GM12878 (cell line): Measurements from ENCODE around the gene IRF6. TPM values are rescaled to one million over a fixed set of nuclear protein-coding genes. Genes with fewer than 3 reads are reported as not detected.

Source experiments
- ATAC-seq: fragments of 200-7000 bp; cut with Tn5 transposase; 3 replicates; pipeline ENCODE4 v1.9.1; 2020; ENCODE audit warnings: mild to moderate bottlenecking, moderate library complexity
- BruUV-seq: library from RNA; stranded (reverse); fragments of 400-500 nt; replicated peaks from 2 replicates; lab custom pipeline; 2021; lab: Mats Ljungman, UMichigan
- CTCF ChIA-PET: fragments of 300-600 bp; sonication (Branson Sonifier 250); formaldehyde crosslinking; extraction: SDS; loops from one replicate; lab custom pipeline; 2021; ENCODE audit warnings: inconsistent platforms; lab: Yijun Ruan, JAX
- POLR2A ChIA-PET: fragments of 350-600 bp; formaldehyde crosslinking; extraction: SDS; loops from one replicate; lab custom pipeline; 2021; ENCODE audit warnings: inconsistent platforms; lab: Charles Lee
- RAD21 ChIA-PET: fragments of 300-600 bp; sonication (Branson Sonifier 250); formaldehyde crosslinking; loops from one replicate; lab custom pipeline; 2023; ENCODE audit warnings: antibody characterized with exemption; ENCODE audit not compliant: unreplicated experiment; lab: Charles Lee
- SMC1A ChIA-PET: fragments of 300-600 bp; sonication (Branson Sonifier 250); formaldehyde crosslinking; loops from one replicate; lab custom pipeline; 2023; ENCODE audit not compliant: unreplicated experiment, uncharacterized antibody; lab: Charles Lee
- DNase-seq: peaks from one replicate; pipeline ENCODE4 v3.0.0-alpha.2; 2011; ENCODE audit warnings: low read depth, low spot score
- FAIRE-seq: peaks from 3 replicates; lab custom pipeline; 2011; peaks lifted over from hg19 to GRCh38; lab: Jason Lieb, UNC
- H2AFZ ChIP-seq: 2 replicates; pipeline ENCODE4 v1.6.0; 2011; ENCODE audit warnings: low read depth, low read length, control low read depth; ENCODE audit not compliant: control insufficient read depth
- H3K27ac ChIP-seq: 2 replicates; pipeline ENCODE4 v1.5.1; 2011; ENCODE audit warnings: control low read depth; ENCODE audit not compliant: control insufficient read depth, insufficient read depth
- H3K27me3 ChIP-seq, 2 experiments: replicated peaks in 1 of 2; 2 replicates each; pipeline versions ENCODE4 v1.6.0 to v1.6.1; 2011; ENCODE audit warnings: low read length in 1 of 2; ENCODE audit not compliant: control insufficient read depth in 2 of 2, insufficient read depth in 2 of 2
- H3K36me3 ChIP-seq, 2 experiments: 2 replicates each; pipeline ENCODE4 v1.5.1; 2011; ENCODE audit warnings: low read length in 1 of 2; ENCODE audit not compliant: control insufficient read depth in 2 of 2, insufficient read depth in 2 of 2
- H3K4me1 ChIP-seq: 2 replicates; pipeline ENCODE4 v1.6.1; 2011; ENCODE audit warnings: mild to moderate bottlenecking, low read length, moderate library complexity, mixed read lengths; ENCODE audit not compliant: control insufficient read depth, insufficient read depth
- H3K4me2 ChIP-seq: 2 replicates; pipeline ENCODE4 v1.6.0; 2011; ENCODE audit warnings: control low read depth; ENCODE audit not compliant: control insufficient read depth, insufficient read depth
- H3K4me3 ChIP-seq: fragments of 200-600 bp; sonication (generic); 2 replicates; pipeline ENCODE4 v1.5.1; 2016
- H3K79me2 ChIP-seq: 2 replicates; pipeline ENCODE4 v1.6.0; 2011; ENCODE audit warnings: low read length; ENCODE audit not compliant: control insufficient read depth, insufficient read depth
- H3K9ac ChIP-seq: 2 replicates; pipeline ENCODE4 v1.8.0; 2011; ENCODE audit warnings: low read length, control low read depth, mixed read lengths; ENCODE audit not compliant: control insufficient read depth, insufficient read depth
- H3K9me3 ChIP-seq: replicated peaks from 3 replicates; pipeline ENCODE4 v1.5.1; 2011; ENCODE audit warnings: mild to moderate bottlenecking, low read length; ENCODE audit not compliant: control insufficient read depth, insufficient read depth
- H4K20me1 ChIP-seq: 2 replicates; pipeline ENCODE4 v1.6.0; 2011; ENCODE audit not compliant: control insufficient read depth, insufficient read depth
- CEBPB ChIP-seq, 2 experiments: fragments of 150-350 bp in 1 of 2; IDR thresholded peaks; 2 replicates each; pipeline ENCODE4 v1.6.1; 2012 to 2014; ENCODE audit warnings: low read depth in 2 of 2, low read length in 2 of 2, borderline replicate concordance in 1 of 2, inconsistent platforms in 1 of 2
- IKZF1 ChIP-seq: fragments of 450-650 bp; conservative IDR thresholded peaks from 2 replicates; pipeline ENCODE4 v1.6.1; 2017; ENCODE audit warnings: antibody characterized with exemption, mild to moderate bottlenecking
- MEF2B ChIP-seq: fragments of 450-650 bp; IDR thresholded peaks from 2 replicates; pipeline ENCODE4 v1.6.1; 2018; ENCODE audit warnings: mild to moderate bottlenecking, moderate library complexity; ENCODE audit not compliant: partially characterized antibody, poor library complexity, severe bottlenecking
- MLLT1 ChIP-seq: fragments of 450-650 bp; IDR thresholded peaks from 2 replicates; pipeline ENCODE4 v1.6.1; 2016; ENCODE audit warnings: mild to moderate bottlenecking
- RAD51 ChIP-seq: fragments of 450-650 bp; IDR thresholded peaks from 2 replicates; pipeline ENCODE4 v1.6.1; 2016; ENCODE audit warnings: moderate library complexity, mild to moderate bottlenecking, inconsistent platforms
- RCOR1 ChIP-seq: conservative IDR thresholded peaks from 2 replicates; pipeline ENCODE4 v1.6.1; 2012; ENCODE audit warnings: low read depth, low read length, improper control_type of control experiment
- RUNX3 ChIP-seq: IDR thresholded peaks from 2 replicates; pipeline ENCODE4 v1.6.1; 2012; ENCODE audit warnings: low read length, inconsistent platforms
- SMAD5 ChIP-seq: IDR thresholded peaks from 2 replicates; pipeline ENCODE4 v1.6.1; 2016; ENCODE audit warnings: antibody characterized with exemption, low read depth
- SMARCA5 ChIP-seq: fragments of 450-650 bp; IDR thresholded peaks from 2 replicates; pipeline ENCODE4 v1.6.1; 2017; ENCODE audit warnings: mild to moderate bottlenecking
- SREBF1 ChIP-seq: IDR thresholded peaks from 2 replicates; pipeline ENCODE4 v1.6.1; 2012; ENCODE audit warnings: mild to moderate bottlenecking, low read length
- TCF3 ChIP-seq: IDR thresholded peaks from 2 replicates; pipeline ENCODE4 v1.6.1; 2012; ENCODE audit warnings: low read depth, mild to moderate bottlenecking, low read length, borderline replicate concordance; ENCODE audit not compliant: insufficient read depth
- USF1 ChIP-seq: IDR thresholded peaks from 2 replicates; pipeline ENCODE4 v1.6.1; 2011; ENCODE audit warnings: borderline replicate concordance, low read depth, mild to moderate bottlenecking, moderate library complexity, mixed read lengths, low read length; ENCODE audit not compliant: insufficient read depth; ENCODE audit errors: extremely low read length
- WGBS: methylation state at CpG from one replicate; pipeline ENCODE4 v1.1.6; 2016; ENCODE audit warnings: low lambda C conversion rate; ENCODE audit not compliant: insufficient replicate concordance, insufficient coverage; ENCODE audit errors: missing lambda C conversion rate; 5-methylcytosine and 5-hydroxymethylcytosine counted together
- in situ Hi-C: fragments of 300-500 bp; cut with MboI; formaldehyde crosslinking; loops from 9 replicates; pipeline ENCODE4 v1.14.3; 2018; ENCODE audit warnings: mixed read lengths
- intact Hi-C: fragments of 100-400 bp; cut with micrococcal nuclease; formaldehyde crosslinking; loops from one replicate; pipeline ENCODE4 v1.14.2; 2022; ENCODE audit not compliant: unreplicated experiment
- polyA plus RNA-seq, 11 experiments: library from polyadenylated mRNA; depleted of rRNA in 4 of 11; unstranded in 6 of 11; stranded (reverse) in 5 of 11; fragments of >200 nt; fragmentation: Nextera tagmentation in 4 of 11; fragmentation: Illumina TruSeq in 1 of 11; extraction: Ambion mirVana in 4 of 11; extraction: Trizol in 1 of 11; gene quantifications; 1 replicate in 1 of 11; 2 replicates in 10 of 11; pipeline versions ENCODE4 v1.2.1 to v1.2.3, GENCODE V29; 2011 to 2016; ENCODE audit warnings: inconsistent platforms in 2 of 11, missing spikeins in 2 of 11, low read depth in 1 of 11
- total RNA-seq, 4 experiments: library from RNA; depleted of rRNA in 3 of 4; stranded (reverse); fragments of >200 nt in 3 of 4; fragmentation: Illumina TruSeq in 1 of 4; extraction: Trizol in 1 of 4; gene quantifications; 2 replicates each; pipeline versions ENCODE4 v1.2.1 to v1.2.3, GENCODE V29; 2013 to 2021

The IRF6 gene
- total and polyA plus RNA-seq, 10 of the 15 experiments (the other 5 are each of a cell fraction or from before 2014, with no cell fraction given): 0.04 to 0.50 (median 0.09) TPM; not detected in 1

DNA sequence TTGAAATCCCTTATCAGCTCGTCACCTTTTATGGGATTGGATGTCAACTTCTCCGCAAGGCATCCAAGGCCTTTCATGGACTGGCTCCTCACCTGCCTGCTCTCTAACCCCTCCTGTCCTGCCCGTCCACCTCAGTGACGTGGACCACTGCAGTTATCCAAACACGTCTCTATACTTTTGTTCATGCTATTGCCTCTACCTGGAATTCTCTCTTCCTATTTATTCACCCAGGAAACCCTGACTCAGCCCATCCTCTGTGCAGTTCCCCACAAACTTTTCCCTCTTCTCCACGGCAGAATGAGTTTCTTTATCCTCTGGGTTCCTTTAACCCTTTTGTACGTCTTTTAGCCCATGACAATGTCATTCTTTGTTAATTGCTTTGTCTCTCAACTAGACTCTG is 16.8 kb upstream of the IRF6 start:
- BruUV-seq: no TSS peak
- Histone ChIP-seq H2AFZ (no peak overlapping the region), H3K27me3 (no peaks in the 10 kb centered on the region; a peak in 1 of 4 replicates), H3K36me3 (no peaks in the 10 kb centered on the region), H3K4me2 (no peak overlapping the region), H3K4me3 (no peak overlapping the region), H4K20me1 (no peaks in the 10 kb centered on the region), H3K79me2 (no peaks in the 10 kb centered on the region), H3K9ac (no peak overlapping the region), H3K9me3 (no peaks in the 10 kb centered on the region), H3K4me1 (no peaks in the 10 kb centered on the region), H3K27ac (no peak overlapping the region)
- CTCF ChIA-PET: interaction anchor here (0.9 to 7.4 kb wide), 27 partner anchors 8 to 494 kb away, joined by 3 to 78 read pairs (median 7); partner anchors contain the start of genes C1orf74, G0S2, IRF6 and TRAF3IP3
- RAD21 ChIA-PET: interaction anchor here (0.8 to 2.0 kb wide), 8 partner anchors 12 to 253 kb away, joined by 3 to 11 read pairs (median 4); partner anchors contain the start of gene TRAF3IP3
- POLR2A ChIA-PET: interaction anchor here (1.1 kb wide), 1 partner anchor 8 kb away, joined by 4 read pairs; no protein-coding TSS in a partner anchor
- DNase-seq (no peak), ATAC-seq (no peak), FAIRE-seq (no peak)
- WGBS: 61% methylated on average over 7 of the region's 7 CpGs
- in situ Hi-C loops (no loop called here), intact Hi-C loops (loop anchor here (10.0 kb wide), 1 partner anchor 248 kb away; no protein-coding TSS in a partner anchor)
- TF ChIP-seq SMARCA5 (no peak), RAD51 (no peak)
- SMC1A ChIA-PET: interaction anchor here (0.8 to 5.0 kb wide), 13 partner anchors 10 to 69 kb away, joined by 3 to 49 read pairs (median 5); partner anchors contain the start of genes C1orf74 and TRAF3IP3

GRCh38 chr1:209820986-209821385 is 15.0 kb upstream of the IRF6 start:
- no peaks in the 10 kb centered on the region for H3K36me3 ChIP-seq
- H3K4me1 ChIP-seq: no peaks in the 10 kb centered on the region
- CTCF ChIA-PET: interaction anchor here (1.0 to 7.4 kb wide), 10 partner anchors 7 to 586 kb away, joined by 3 to 78 read pairs (median 28); partner anchors contain the start of genes C1orf74, IRF6 and TRAF3IP3
- H2AFZ ChIP-seq: no peak overlapping the region
- ATAC-seq (no peak), DNase-seq (no peak), FAIRE-seq (no peak)
- no peak overlapping the region for H3K4me3 ChIP-seq
- H3K27ac ChIP-seq: no peak overlapping the region
- no TSS peak for BruUV-seq
- SMC1A ChIA-PET: interaction anchor here (1.0 to 1.8 kb wide), 3 partner anchors 34 to 73 kb away, joined by 3 to 4 read pairs (median 3); no protein-coding TSS in a partner anchor
- no peaks in the 10 kb centered on the region for H3K9me3 ChIP-seq
- POLR2A ChIA-PET: no interaction called here
- no peaks in the 10 kb centered on the region for H4K20me1 ChIP-seq
- in situ Hi-C loops: no loop called here
- no peaks in the 10 kb centered on the region; a peak in 1 of 4 replicates for H3K27me3 ChIP-seq
- no peak overlapping the region for H3K9ac ChIP-seq
- H3K79me2 ChIP-seq: no peaks in the 10 kb centered on the region
- 41% methylated on average over 4 of the region's 4 CpGs for WGBS
- intact Hi-C loops: loop anchor here (10.0 kb wide), 1 partner anchor 246 kb away; no protein-coding TSS in a partner anchor
- RAD21 ChIA-PET: interaction anchor here (1.0 to 1.2 kb wide), 3 partner anchors 33 to 61 kb away, joined by 3 to 5 read pairs (median 4); no protein-coding TSS in a partner anchor
- no peak overlapping the region for H3K4me2 ChIP-seq
- TF ChIP-seq SREBF1 (no peak), MEF2B (no peak), MLLT1 (no peak), RUNX3 (no peak), RCOR1 (no peak), CEBPB (IDR thresholded peaks at IDR 0.05; ENCODE audit: borderline replicate concordance in 1 of 2, low read depth in 2 of 2, low read length in 2 of 2) (no peak), USF1 (no peak), IKZF1 (no peak), TCF3 (no peak), SMAD5 (no peak)
